ENCODE data around the gene RNF128. TPM values are rescaled to one million over a fixed set of nuclear protein-coding genes. Genes with fewer than 3 reads are reported as not detected.
"Not testable (repeated sequence)": the region's sequence is repeated elsewhere in the genome, so short reads cannot be mapped to it uniquely, and the experiment has no call there.

RNF128 gene
- total and polyA plus RNA-seq, 2 donors, result 0.90 to 4.5 TPM

- Histone ChIP-seq H3K36me3 (ENCODE audit: control insufficient read depth in 2 of 2, insufficient read depth in 2 of 2, low read length in 1 of 2) (no peaks in the 10 kb centered on the region), H3K27me3 (ENCODE audit: control insufficient read depth in 2 of 2, insufficient read depth in 1 of 2, low read length in 1 of 2) (peaks cover 5 to 14% of the 10 kb centered on the region in 2 donors), H3K27ac (ENCODE audit: low read depth in 1 of 2, low read length in 1 of 2) (no peak overlapping the region), H3K4me1 (ENCODE audit: control insufficient read depth in 2 of 2, insufficient read depth in 2 of 2, low read length in 2 of 2) (no peaks in the 10 kb centered on the region), H3K9me3 (ENCODE audit: control insufficient read depth in 2 of 2, insufficient read depth in 1 of 2, low read length in 1 of 2) (no peaks in the 10 kb centered on the region), H3K4me3 (ENCODE audit: low read length in 2 of 2) (no peak overlapping the region)
- no peak for DNase-seq (ENCODE audit: low read depth in 6 of 9, low spot score in 9 of 9)
Observed at GRCh38 chrX:106731590-106731989, 5.1 kb downstream of the RNF128 start.

- no peak overlapping the region for H3K4me3 ChIP-seq (ENCODE audit: low read length in 2 of 2)
- H3K4me1 ChIP-seq (ENCODE audit: control insufficient read depth in 2 of 2, insufficient read depth in 2 of 2, low read length in 2 of 2), result no peaks in the 10 kb centered on the region
- no peaks in the 10 kb centered on the region for H3K36me3 ChIP-seq (ENCODE audit: control insufficient read depth in 2 of 2, insufficient read depth in 2 of 2, low read length in 1 of 2)
- no peak for DNase-seq (ENCODE audit: low read depth in 6 of 9, low spot score in 9 of 9)
- no peak overlapping the region for H3K27ac ChIP-seq (ENCODE audit: low read depth in 1 of 2, low read length in 1 of 2)
- WGBS, result 90% methylated on average over 3 of the region's 3 CpGs
- no peaks in the 10 kb centered on the region for H3K9me3 ChIP-seq (ENCODE audit: control insufficient read depth in 2 of 2, insufficient read depth in 1 of 2, low read length in 1 of 2)
- no peaks in the 10 kb centered on the region for H3K27me3 ChIP-seq (ENCODE audit: control insufficient read depth in 2 of 2, insufficient read depth in 1 of 2, low read length in 1 of 2)
Observed at GRCh38 chrX:106734827-106735226, 8.3 kb downstream of the RNF128 start.

- Histone ChIP-seq H3K4me3 (ENCODE audit: low read length in 2 of 2) (no peak overlapping the region), H3K9me3 (ENCODE audit: control insufficient read depth in 2 of 2, insufficient read depth in 1 of 2, low read length in 1 of 2) (no peaks in the 10 kb centered on the region), H3K4me1 (ENCODE audit: control insufficient read depth in 2 of 2, insufficient read depth in 2 of 2, low read length in 2 of 2) (no peaks in the 10 kb centered on the region), H3K36me3 (ENCODE audit: control insufficient read depth in 2 of 2, insufficient read depth in 2 of 2, low read length in 1 of 2) (no peaks in the 10 kb centered on the region), H3K27ac (ENCODE audit: low read depth in 1 of 2, low read length in 1 of 2) (no peak overlapping the region), H3K27me3 (ENCODE audit: control insufficient read depth in 2 of 2, insufficient read depth in 1 of 2, low read length in 1 of 2) (no peaks in the 10 kb centered on the region)
- no peak for DNase-seq (ENCODE audit: low read depth in 6 of 9, low spot score in 9 of 9)
- 91% methylated on average over 2 of the region's 2 CpGs for WGBS
Observed at GRCh38 chrX:106740193-106740780, 13.8 kb downstream of the RNF128 start.

- Histone ChIP-seq H3K4me1 (ENCODE audit: control insufficient read depth in 2 of 2, insufficient read depth in 2 of 2, low read length in 2 of 2) (no peaks in the 10 kb centered on the region), H3K27ac (ENCODE audit: low read depth in 1 of 2, low read length in 1 of 2) (no peak overlapping the region), H3K36me3 (ENCODE audit: control insufficient read depth in 2 of 2, insufficient read depth in 2 of 2, low read length in 1 of 2) (no peaks in the 10 kb centered on the region), H3K4me3 (ENCODE audit: low read length in 2 of 2) (no peak overlapping the region), H3K9me3 (ENCODE audit: control insufficient read depth in 2 of 2, insufficient read depth in 1 of 2, low read length in 1 of 2) (no peaks in the 10 kb centered on the region), H3K27me3 (ENCODE audit: control insufficient read depth in 2 of 2, insufficient read depth in 1 of 2, low read length in 1 of 2) (no peaks in the 10 kb centered on the region)
- DNase-seq (ENCODE audit: low read depth in 6 of 9, low spot score in 9 of 9), result no peak
- WGBS, result 91% methylated on average over 2 of the region's 2 CpGs
Observed at GRCh38 chrX:106742193-106742592, 15.7 kb downstream of the RNF128 start.

GRCh38 chrX:106742805-106743204, 16.3 kb downstream of the RNF128 start:
- Histone ChIP-seq H3K4me1 (ENCODE audit: control insufficient read depth in 2 of 2, insufficient read depth in 2 of 2, low read length in 2 of 2) (no peaks in the 10 kb centered on the region), H3K4me3 (ENCODE audit: low read length in 2 of 2) (no peak overlapping the region), H3K9me3 (ENCODE audit: control insufficient read depth in 2 of 2, insufficient read depth in 1 of 2, low read length in 1 of 2) (no peaks in the 10 kb centered on the region), H3K36me3 (ENCODE audit: control insufficient read depth in 2 of 2, insufficient read depth in 2 of 2, low read length in 1 of 2) (no peaks in the 10 kb centered on the region), H3K27ac (ENCODE audit: low read depth in 1 of 2, low read length in 1 of 2) (no peak overlapping the region), H3K27me3 (ENCODE audit: control insufficient read depth in 2 of 2, insufficient read depth in 1 of 2, low read length in 1 of 2) (no peaks in the 10 kb centered on the region)
- no peak for DNase-seq (ENCODE audit: low read depth in 6 of 9, low spot score in 9 of 9)

- Histone ChIP-seq H3K4me1 (ENCODE audit: control insufficient read depth in 2 of 2, insufficient read depth in 2 of 2, low read length in 2 of 2) (no peaks in the 10 kb centered on the region), H3K9me3 (ENCODE audit: control insufficient read depth in 2 of 2, insufficient read depth in 1 of 2, low read length in 1 of 2) (no peaks in the 10 kb centered on the region), H3K27ac (ENCODE audit: low read depth in 1 of 2, low read length in 1 of 2) (no peak overlapping the region), H3K4me3 (ENCODE audit: low read length in 2 of 2) (no peak overlapping the region), H3K27me3 (ENCODE audit: control insufficient read depth in 2 of 2, insufficient read depth in 1 of 2, low read length in 1 of 2) (no peaks in the 10 kb centered on the region), H3K36me3 (ENCODE audit: control insufficient read depth in 2 of 2, insufficient read depth in 2 of 2, low read length in 1 of 2) (no peaks in the 10 kb centered on the region)
- 100% methylated on average over 1 of the region's 1 CpG for WGBS
- DNase-seq (ENCODE audit: low read depth in 6 of 9, low spot score in 9 of 9), result no peak
Observed at GRCh38 chrX:106748377-106748776, 21.9 kb downstream of the RNF128 start.

GRCh38 chrX:106751407-106751806, 24.9 kb downstream of the RNF128 start:
- no peaks in the 10 kb centered on the region for H3K36me3 ChIP-seq (ENCODE audit: control insufficient read depth in 2 of 2, insufficient read depth in 2 of 2, low read length in 1 of 2)
- no peak overlapping the region for H3K27ac ChIP-seq (ENCODE audit: low read depth in 1 of 2, low read length in 1 of 2)
- no peak overlapping the region for H3K4me3 ChIP-seq (ENCODE audit: low read length in 2 of 2)
- DNase-seq (ENCODE audit: low read depth in 6 of 9, low spot score in 9 of 9), result no peak
- H3K4me1 ChIP-seq (ENCODE audit: control insufficient read depth in 2 of 2, insufficient read depth in 2 of 2, low read length in 2 of 2), result no peaks in the 10 kb centered on the region
- H3K9me3 ChIP-seq (ENCODE audit: control insufficient read depth in 2 of 2, insufficient read depth in 1 of 2, low read length in 1 of 2), result no peaks in the 10 kb centered on the region
- H3K27me3 ChIP-seq (ENCODE audit: control insufficient read depth in 2 of 2, insufficient read depth in 1 of 2, low read length in 1 of 2), result no peaks in the 10 kb centered on the region
- 79% methylated on average over 3 of the region's 3 CpGs for WGBS

GRCh38 chrX:106752101-106752678, 25.7 kb downstream of the RNF128 start:
- WGBS, result 82% methylated on average over 1 of the region's 1 CpG
- DNase-seq (ENCODE audit: low read depth in 6 of 9, low spot score in 9 of 9), result no peak
- Histone ChIP-seq H3K27me3 (ENCODE audit: control insufficient read depth in 2 of 2, insufficient read depth in 1 of 2, low read length in 1 of 2) (no peaks in the 10 kb centered on the region), H3K27ac (ENCODE audit: low read depth in 1 of 2, low read length in 1 of 2) (no peak overlapping the region), H3K4me3 (ENCODE audit: low read length in 2 of 2) (no peak overlapping the region), H3K9me3 (ENCODE audit: control insufficient read depth in 2 of 2, insufficient read depth in 1 of 2, low read length in 1 of 2) (no peaks in the 10 kb centered on the region), H3K4me1 (ENCODE audit: control insufficient read depth in 2 of 2, insufficient read depth in 2 of 2, low read length in 2 of 2) (no peaks in the 10 kb centered on the region), H3K36me3 (ENCODE audit: control insufficient read depth in 2 of 2, insufficient read depth in 2 of 2, low read length in 1 of 2) (no peaks in the 10 kb centered on the region)

- H3K27ac ChIP-seq (ENCODE audit: low read depth in 1 of 2, low read length in 1 of 2); H3K27me3 ChIP-seq (ENCODE audit: control insufficient read depth in 2 of 2, insufficient read depth in 1 of 2, low read length in 1 of 2); H3K4me1 ChIP-seq (ENCODE audit: control insufficient read depth in 2 of 2, insufficient read depth in 2 of 2, low read length in 2 of 2); H3K4me3 ChIP-seq (ENCODE audit: low read length in 2 of 2); H3K9me3 ChIP-seq (ENCODE audit: control insufficient read depth in 2 of 2, insufficient read depth in 1 of 2, low read length in 1 of 2); DNase-seq (ENCODE audit: low read depth in 6 of 9, low spot score in 9 of 9); H3K36me3 ChIP-seq (ENCODE audit: control insufficient read depth in 2 of 2, insufficient read depth in 2 of 2, low read length in 1 of 2): not testable (repeated sequence)
- 91% methylated on average over 1 of the region's 1 CpG for WGBS
Observed at GRCh38 chrX:106769288-106769687, 42.8 kb downstream of the RNF128 start.
